Neuronal stem cell (in vitro differentiated cells): ENCODE measurements around the gene SEMA6D.

Source experiments
- DNase-seq: peaks from one replicate; pipeline ENCODE4 v3.0.0-alpha.2; 2013; ENCODE audit warnings: low spot score
- H2AFZ ChIP-seq: one replicate; pipeline ENCODE4 v1.6.1; 2013; ENCODE audit warnings: mild to moderate bottlenecking, low read length, inconsistent platforms
- H2AK5ac ChIP-seq: 2 replicates; pipeline ENCODE4 v1.6.1; 2013; ENCODE audit warnings: low read depth, mild to moderate bottlenecking, inconsistent platforms, low read length, moderate library complexity, mixed read lengths
- H2BK120ac ChIP-seq: 2 replicates; pipeline ENCODE4 v1.6.1; 2013; ENCODE audit warnings: low read depth, mild to moderate bottlenecking, inconsistent platforms, low read length, moderate library complexity, mixed read lengths
- H2BK12ac ChIP-seq: one replicate; pipeline ENCODE4 v1.6.1; 2013; ENCODE audit warnings: low read length, inconsistent platforms
- H2BK15ac ChIP-seq: 2 replicates; pipeline ENCODE4 v1.6.1; 2013; ENCODE audit warnings: mild to moderate bottlenecking, low read length, inconsistent platforms, mixed read lengths
- H2BK5ac ChIP-seq: one replicate; pipeline ENCODE4 v1.6.1; 2013; ENCODE audit warnings: inconsistent platforms, mild to moderate bottlenecking, low read length, moderate library complexity
- H3K14ac ChIP-seq: one replicate; pipeline ENCODE4 v1.6.1; 2013; ENCODE audit warnings: low read length, inconsistent platforms
- H3K18ac ChIP-seq: 2 replicates; pipeline ENCODE4 v1.6.1; 2013; ENCODE audit warnings: low read length, inconsistent platforms
- H3K23ac ChIP-seq: 2 replicates; pipeline ENCODE4 v1.6.1; 2013; ENCODE audit warnings: low read depth, mild to moderate bottlenecking, mixed read lengths, low read length, inconsistent platforms; ENCODE audit not compliant: poor library complexity
- H3K27ac ChIP-seq: replicated peaks from 3 replicates; pipeline ENCODE4 v1.5.1; 2013; ENCODE audit warnings: low read length, inconsistent platforms
- H3K27me3 ChIP-seq, 3 experiments: 2 replicates each; pipeline ENCODE4 v1.6.1; 2013; ENCODE audit warnings: low read length in 3 of 3, mild to moderate bottlenecking in 2 of 3, inconsistent platforms in 1 of 3, low read depth in 1 of 3, mixed read lengths in 1 of 3, moderate library complexity in 1 of 3; ENCODE audit not compliant: control insufficient read depth in 3 of 3, insufficient read depth in 3 of 3
- H3K36me3 ChIP-seq, 2 donors: replicated peaks in 1 of 2; 2 replicates each; pipeline ENCODE4 v1.6.1; 2013; ENCODE audit warnings: low read length in 2 of 2; ENCODE audit not compliant: control insufficient read depth in 2 of 2, insufficient read depth in 2 of 2
- H3K4ac ChIP-seq: 2 replicates; pipeline ENCODE4 v1.6.1; 2013; ENCODE audit warnings: inconsistent platforms, mild to moderate bottlenecking, low read length, moderate library complexity
- H3K4me1 ChIP-seq, 2 donors: 1 replicate in 1 of 2; 2 replicates in 1 of 2; pipeline ENCODE4 v1.6.1; 2013; ENCODE audit warnings: low read length in 2 of 2, low read depth in 1 of 2; ENCODE audit not compliant: control insufficient read depth in 2 of 2, insufficient read depth in 1 of 2
- H3K4me2 ChIP-seq: one replicate; pipeline ENCODE4 v1.6.1; 2013; ENCODE audit warnings: mild to moderate bottlenecking, low read length, inconsistent platforms; ENCODE audit not compliant: insufficient read depth, poor library complexity, severe bottlenecking
- H3K4me3 ChIP-seq, 2 donors: 2 replicates each; pipeline ENCODE4 v1.5.1; 2013; ENCODE audit warnings: low read length in 2 of 2, mild to moderate bottlenecking in 2 of 2, inconsistent platforms in 1 of 2, moderate library complexity in 1 of 2
- H3K79me1 ChIP-seq: one replicate; pipeline ENCODE4 v1.6.1; 2013; ENCODE audit warnings: low read depth, mild to moderate bottlenecking, inconsistent platforms, low read length, moderate library complexity
- H3K9ac ChIP-seq: one replicate; pipeline ENCODE4 v1.6.1; 2013; ENCODE audit warnings: mild to moderate bottlenecking, low read depth, low read length, inconsistent platforms; ENCODE audit not compliant: poor library complexity
- H3K9me3 ChIP-seq, 2 donors: replicated peaks in 1 of 2; 2 replicates each; pipeline versions ENCODE3 to v1.6.1; 2013; ENCODE audit warnings: low read length in 2 of 2, mild to moderate bottlenecking in 2 of 2, inconsistent platforms in 1 of 2, low read depth in 1 of 2, mixed read lengths in 1 of 2, moderate library complexity in 1 of 2; ENCODE audit not compliant: control insufficient read depth in 2 of 2, insufficient read depth in 1 of 2
- H4K8ac ChIP-seq: one replicate; pipeline ENCODE4 v1.6.1; 2013; ENCODE audit warnings: low read depth, mild to moderate bottlenecking, inconsistent platforms, low read length, moderate library complexity
- H4K91ac ChIP-seq: one replicate; pipeline ENCODE4 v1.6.1; 2013; ENCODE audit warnings: low read length, low read depth, mild to moderate bottlenecking, inconsistent platforms; ENCODE audit not compliant: poor library complexity
- WGBS, 2 donors: extraction: QIAGEN DNeasy Blood & Tissue Kit; methylation state at CpG; one replicate each; pipeline ENCODE4 v1.1.7; 2013; ENCODE audit warnings: missing lambda C conversion rate in 2 of 2, mixed read lengths in 1 of 2; ENCODE audit not compliant: insufficient read length in 2 of 2, insufficient replicate concordance in 1 of 2; ENCODE audit errors: extremely low coverage in 2 of 2; 5-methylcytosine and 5-hydroxymethylcytosine counted together

Gene SEMA6D

DNA sequence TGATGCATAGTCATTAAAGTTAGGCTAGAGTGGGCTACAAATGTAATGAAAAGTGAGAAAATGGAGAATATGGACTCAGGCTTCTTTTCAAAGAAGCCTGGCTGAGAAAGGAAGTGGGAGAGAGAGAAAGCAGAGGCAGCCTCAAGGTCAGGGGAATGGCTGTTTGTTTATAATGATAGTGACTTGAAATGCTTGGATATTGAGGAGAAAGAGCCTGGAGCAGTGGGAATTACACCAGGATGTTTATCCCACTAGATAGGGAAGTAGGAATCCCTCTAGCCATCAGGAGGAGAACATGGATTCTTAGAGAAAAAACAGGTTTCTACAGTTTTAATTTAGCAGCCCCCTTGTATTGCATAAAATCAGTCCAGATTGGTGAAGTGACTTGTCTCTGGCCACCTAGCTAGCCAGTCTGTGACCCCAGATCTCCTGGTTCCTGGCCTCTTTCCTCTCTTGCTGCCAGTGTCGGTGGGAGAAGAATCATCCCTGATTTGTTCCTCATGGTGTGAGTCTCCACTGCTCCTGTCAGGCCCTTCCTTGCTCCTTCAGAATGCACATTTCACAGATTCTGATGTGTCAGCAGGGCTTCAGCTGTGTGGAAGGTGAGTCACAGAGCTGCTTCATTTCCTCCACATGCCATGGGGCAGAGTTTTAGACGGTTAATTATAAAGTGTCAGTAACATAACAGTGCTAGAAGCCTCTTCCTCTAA, 32.9 kb downstream of the SEMA6D start:
- Histone ChIP-seq H3K4me1 (peaks cover 0 to 2% of the 10 kb centered on the region in 2 donors), H3K36me3 (peaks cover 0 to 4% of the 10 kb centered on the region in 2 donors), H3K9me3 (peaks cover 0 to 5% of the 10 kb centered on the region in 2 donors), H2BK5ac (no peak overlapping the region), H2BK12ac (no peak overlapping the region), H3K14ac (no peak overlapping the region), H3K18ac (peak overlapping the region; percentile 25), H4K8ac (no peak overlapping the region), H2AFZ (no peak overlapping the region), H3K79me1 (no peaks in the 10 kb centered on the region), H3K9ac (no peak overlapping the region), H3K23ac (no peak overlapping the region), H3K27ac (no peak overlapping the region), H2BK120ac (no peak overlapping the region), H3K4ac (no peak overlapping the region), H4K91ac (no peak overlapping the region), H3K4me3 (no peak overlapping the region), H2AK5ac (no peak overlapping the region), H2BK15ac (no peak overlapping the region), H3K27me3 (no peaks in the 10 kb centered on the region), H3K4me2 (no peak overlapping the region)
- no peak for DNase-seq
- WGBS, 2 donors, result no CpG with 5 or more reads among the region's 2 CpGs

DNA sequence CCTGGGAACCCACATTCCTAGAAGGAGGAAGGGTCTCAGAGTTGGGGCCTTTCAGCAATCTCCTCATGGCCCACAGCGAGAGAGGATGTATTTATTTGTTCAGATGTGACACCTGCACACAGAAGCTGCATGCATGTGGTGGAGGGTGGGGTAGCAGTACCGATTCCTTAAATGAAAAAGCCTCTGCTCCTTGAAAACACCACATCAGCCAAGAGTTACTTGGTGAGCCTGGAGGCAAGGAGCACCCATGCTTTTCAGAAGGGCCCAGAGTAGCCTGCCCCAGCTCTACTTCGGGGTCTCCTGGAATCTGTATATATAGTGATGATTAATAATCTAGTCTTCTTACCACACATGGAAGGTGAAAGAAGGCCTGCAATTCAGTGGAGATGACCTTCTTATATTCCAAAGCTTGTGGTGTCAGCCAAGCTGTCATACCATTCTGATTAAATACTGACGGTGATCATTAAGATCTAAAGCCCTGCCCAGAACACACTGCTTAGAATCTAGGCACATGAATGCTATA, 33.5 kb downstream of the SEMA6D start:
- Histone ChIP-seq H3K9me3 (peaks cover 0 to 5% of the 10 kb centered on the region in 2 donors), H3K18ac (no peak overlapping the region), H3K9ac (no peak overlapping the region), H2AFZ (no peak overlapping the region), H3K14ac (no peak overlapping the region), H3K4me1 (peaks cover 0 to 2% of the 10 kb centered on the region in 2 donors), H3K4me3 (no peak overlapping the region), H2BK5ac (no peak overlapping the region), H3K23ac (no peak overlapping the region), H3K4ac (no peak overlapping the region), H2AK5ac (no peak overlapping the region), H4K8ac (no peak overlapping the region), H2BK15ac (no peak overlapping the region), H3K27me3 (no peaks in the 10 kb centered on the region), H2BK12ac (no peak overlapping the region), H3K79me1 (no peaks in the 10 kb centered on the region), H4K91ac (no peak overlapping the region), H2BK120ac (no peak overlapping the region), H3K36me3 (peaks cover 0 to 4% of the 10 kb centered on the region in 2 donors), H3K4me2 (no peak overlapping the region), H3K27ac (no peak overlapping the region)
- WGBS, 2 donors, result no CpG with 5 or more reads among the region's 4 CpGs
- no peak for DNase-seq

DNA sequence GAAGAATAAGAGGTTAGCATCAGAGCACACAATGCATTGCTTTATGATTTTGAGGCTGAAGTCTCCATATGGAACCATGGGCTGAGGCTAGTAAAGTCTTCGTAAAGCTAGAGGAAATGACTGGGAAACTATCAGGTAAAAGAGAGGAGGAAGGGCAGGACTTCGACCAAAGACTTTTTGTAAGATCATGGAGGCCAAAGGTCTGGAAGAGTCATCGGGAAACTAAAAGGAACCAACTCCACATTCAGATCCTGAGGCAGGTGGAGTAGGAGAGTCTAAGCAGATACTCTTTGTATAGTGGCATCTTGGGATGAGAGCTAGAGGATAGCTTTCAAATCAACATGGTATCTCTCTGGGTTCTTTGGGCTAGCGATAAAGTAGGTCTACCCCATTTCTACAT, 36.3 kb downstream of the SEMA6D start:
- no peak overlapping the region for H2BK5ac ChIP-seq
- no peak overlapping the region for H3K4ac ChIP-seq
- no peak overlapping the region for H2AFZ ChIP-seq
- H4K91ac ChIP-seq, result no peak overlapping the region
- H3K14ac ChIP-seq, result no peak overlapping the region
- DNase-seq, result no peak
- peaks cover 0 to 6% of the 10 kb centered on the region in 2 donors for H3K9me3 ChIP-seq
- H3K4me1 ChIP-seq, result peaks cover 0 to 2% of the 10 kb centered on the region in 2 donors
- H2BK120ac ChIP-seq, result no peak overlapping the region
- no peaks in the 10 kb centered on the region for H3K27me3 ChIP-seq
- H3K9ac ChIP-seq, result no peak overlapping the region
- no peaks in the 10 kb centered on the region for H3K79me1 ChIP-seq
- H2BK15ac ChIP-seq, result no peak overlapping the region
- H3K4me3 ChIP-seq, result no peak overlapping the region
- WGBS, 2 donors, result no CpG with 5 or more reads among the region's 4 CpGs
- H3K27ac ChIP-seq, result no peak overlapping the region
- H3K23ac ChIP-seq, result no peak overlapping the region
- H3K4me2 ChIP-seq, result no peak overlapping the region
- no peak overlapping the region for H2AK5ac ChIP-seq
- no peak overlapping the region for H4K8ac ChIP-seq
- H3K36me3 ChIP-seq, result peaks cover 0 to 4% of the 10 kb centered on the region in 2 donors
- H3K18ac ChIP-seq, result no peak overlapping the region
- no peak overlapping the region for H2BK12ac ChIP-seq

- no peak overlapping the region for H3K14ac ChIP-seq
- H4K8ac ChIP-seq, result no peak overlapping the region
- H3K23ac ChIP-seq, result no peak overlapping the region
- H2BK15ac ChIP-seq, result no peak overlapping the region
- no peaks in the 10 kb centered on the region for H3K79me1 ChIP-seq
- H2BK5ac ChIP-seq, result no peak overlapping the region
- H2AK5ac ChIP-seq, result no peak overlapping the region
- H2BK120ac ChIP-seq, result no peak overlapping the region
- H3K27me3 ChIP-seq, result no peaks in the 10 kb centered on the region
- H3K9me3 ChIP-seq, result peaks cover 0 to 6% of the 10 kb centered on the region in 2 donors
- H3K4me2 ChIP-seq, result no peak overlapping the region
- no peak overlapping the region for H3K18ac ChIP-seq
- H3K4me1 ChIP-seq, result peaks cover 0 to 2% of the 10 kb centered on the region in 2 donors
- H3K9ac ChIP-seq, result no peak overlapping the region
- no peak overlapping the region for H3K4me3 ChIP-seq
- no peak overlapping the region for H2AFZ ChIP-seq
- no peak overlapping the region for H2BK12ac ChIP-seq
- no peak for DNase-seq
- H3K36me3 ChIP-seq, result peaks cover 0 to 4% of the 10 kb centered on the region in 2 donors
- no peak overlapping the region for H3K27ac ChIP-seq
- no peak overlapping the region for H3K4ac ChIP-seq
- H4K91ac ChIP-seq, result no peak overlapping the region
Observed at GRCh38 chr15:47754312-47754711, 37.0 kb downstream of the SEMA6D start.
